HepG2 (cell line): ENCODE measurements around the gene TP53TG5. TPM values are rescaled to one million over a fixed set of nuclear protein-coding genes. Genes with fewer than 3 reads are reported as not detected.

Source experiments
- KIAA2018 ChIP-seq: sonication (generic); formaldehyde crosslinking; IDR thresholded peaks from 2 replicates; pipeline ENCODE4 v1.5.0; 2020; ENCODE audit warnings: mild to moderate bottlenecking, missing genetic modification reagents, borderline replicate concordance
- polyA plus RNA-seq, 8 experiments: library from polyadenylated mRNA; depleted of rRNA in 3 of 8; stranded (reverse) in 7 of 8; unstranded in 1 of 8; fragments of >200 nt; fragmentation: Illumina TruSeq in 4 of 8; extraction: Trizol in 4 of 8; gene quantifications; 2 replicates each; pipeline versions ENCODE4 v1.2.1 to v1.2.3, GENCODE V29; 2011 to 2016; ENCODE audit warnings: low read depth in 4 of 8, missing spikeins in 1 of 8, mixed read lengths in 1 of 8; ENCODE audit not compliant: insufficient read depth in 1 of 8
- total RNA-seq, 5 experiments: library from RNA; depleted of rRNA; stranded (reverse); fragments of >200 nt; fragmentation: Illumina TruSeq; extraction: Trizol; gene quantifications; 2 replicates each; pipeline ENCODE4 v1.2.3, GENCODE V29; 2016; ENCODE audit warnings: low read depth in 1 of 5
- TF ChIP-seq, protein P1 (sequence below): sonication (generic); formaldehyde crosslinking; IDR thresholded peaks from 2 replicates; pipeline ENCODE4 v1.4.0; 2020; ENCODE audit warnings: missing genetic modification reagents

The TP53TG5 gene
- total and polyA plus RNA-seq, 2 of the 13 experiments (the other 11 are each of a cell fraction or from before 2014, with no cell fraction given) = 0.11 TPM; not detected in 1

DNA sequence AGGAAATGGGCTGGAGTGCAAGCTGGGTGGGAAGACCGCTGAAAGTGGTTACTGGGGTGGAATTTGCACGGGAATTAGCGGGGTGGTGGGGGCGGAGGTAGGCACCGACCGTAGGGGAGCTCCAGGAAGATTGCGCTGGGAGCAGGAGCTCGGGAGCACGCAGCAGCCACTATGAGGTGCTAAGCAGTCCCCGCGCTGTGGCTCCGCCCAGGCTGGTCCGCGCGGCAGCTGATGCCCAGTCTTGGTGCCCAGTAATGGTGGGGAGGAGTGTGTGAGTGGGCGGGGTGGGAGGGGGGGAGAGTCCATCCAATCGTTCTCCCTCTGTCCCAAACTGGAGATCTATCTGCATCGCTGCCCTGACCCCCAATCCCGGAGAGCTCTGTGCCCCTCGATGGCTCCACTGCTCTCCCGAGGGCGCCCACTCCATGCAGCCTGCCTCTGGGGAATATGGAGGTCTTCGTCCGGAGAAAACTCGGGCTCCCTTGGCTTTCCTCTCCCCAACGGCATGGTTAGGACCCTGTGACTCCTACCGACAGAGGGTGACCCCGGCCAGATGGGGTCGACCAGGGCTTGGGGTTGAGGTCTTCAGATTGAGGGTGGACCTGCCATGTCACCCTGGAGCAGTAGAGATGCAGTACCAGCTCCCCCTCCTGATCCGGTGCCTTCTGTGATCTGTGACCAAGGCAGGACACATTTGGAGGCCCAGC, 5.3 kb downstream of the TP53TG5 start (continued):
- no peak for TF ChIP-seq KIAA2018 (CRISPR knock-in tag)
- TF ChIP-seq, protein P1, sequence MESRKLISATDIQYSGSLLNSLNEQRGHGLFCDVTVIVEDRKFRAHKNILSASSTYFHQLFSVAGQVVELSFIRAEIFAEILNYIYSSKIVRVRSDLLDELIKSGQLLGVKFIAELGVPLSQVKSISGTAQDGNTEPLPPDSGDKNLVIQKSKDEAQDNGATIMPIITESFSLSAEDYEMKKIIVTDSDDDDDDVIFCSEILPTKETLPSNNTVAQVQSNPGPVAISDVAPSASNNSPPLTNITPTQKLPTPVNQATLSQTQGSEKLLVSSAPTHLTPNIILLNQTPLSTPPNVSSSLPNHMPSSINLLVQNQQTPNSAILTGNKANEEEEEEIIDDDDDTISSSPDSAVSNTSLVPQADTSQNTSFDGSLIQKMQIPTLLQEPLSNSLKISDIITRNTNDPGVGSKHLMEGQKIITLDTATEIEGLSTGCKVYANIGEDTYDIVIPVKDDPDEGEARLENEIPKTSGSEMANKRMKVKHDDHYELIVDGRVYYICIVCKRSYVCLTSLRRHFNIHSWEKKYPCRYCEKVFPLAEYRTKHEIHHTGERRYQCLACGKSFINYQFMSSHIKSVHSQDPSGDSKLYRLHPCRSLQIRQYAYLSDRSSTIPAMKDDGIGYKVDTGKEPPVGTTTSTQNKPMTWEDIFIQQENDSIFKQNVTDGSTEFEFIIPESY (CRISPR knock-in tag) = peak; percentile 46; the same call in 1 of the 2 replicates
